Activated naive CD8-positive, alpha-beta T cell (primary cell): ENCODE results near the gene ADRA1B.

Experiments
- H3K27ac Mint-ChIP-seq: one replicate; pipeline ENCODE4 v1.8.0; 2021; ENCODE audit warnings: mixed read lengths
- H3K27me3 Mint-ChIP-seq: one replicate; pipeline ENCODE4 v1.8.0; 2021; ENCODE audit warnings: mixed read lengths
- H3K36me3 Mint-ChIP-seq: one replicate; pipeline ENCODE4 v1.8.0; 2021; ENCODE audit warnings: mixed read lengths
- H3K4me1 Mint-ChIP-seq: one replicate; pipeline ENCODE4 v1.8.0; 2021; ENCODE audit warnings: low read depth, mixed read lengths
- H3K4me3 Mint-ChIP-seq: one replicate; pipeline ENCODE4 v1.8.0; 2021; ENCODE audit warnings: mild to moderate bottlenecking, mixed read lengths
- H3K9me3 Mint-ChIP-seq: one replicate; pipeline ENCODE4 v1.8.0; 2021; ENCODE audit warnings: low read depth, mixed read lengths

ADRA1B gene

GRCh38 chr5:159893040-159893695 lies 23.1 kb upstream of the ADRA1B start:
- no peak overlapping the region for H3K27ac Mint-ChIP-seq
- no peaks in the 10 kb centered on the region for H3K36me3 Mint-ChIP-seq
- H3K27me3 Mint-ChIP-seq, result peaks cover 3% of the 10 kb centered on the region
- H3K9me3 Mint-ChIP-seq, result no peaks in the 10 kb centered on the region
- H3K4me1 Mint-ChIP-seq, result no peaks in the 10 kb centered on the region
- H3K4me3 Mint-ChIP-seq, result no peak overlapping the region

GRCh38 chr5:159894149-159894720 lies 22.0 kb upstream of the ADRA1B start:
- H3K27ac Mint-ChIP-seq, result no peak overlapping the region
- no peak overlapping the region for H3K4me3 Mint-ChIP-seq
- H3K9me3 Mint-ChIP-seq, result no peaks in the 10 kb centered on the region
- H3K36me3 Mint-ChIP-seq, result no peaks in the 10 kb centered on the region
- H3K27me3 Mint-ChIP-seq, result peaks cover 8% of the 10 kb centered on the region
- no peaks in the 10 kb centered on the region for H3K4me1 Mint-ChIP-seq

GRCh38 chr5:159897786-159898393 lies 18.4 kb upstream of the ADRA1B start:
- H3K36me3 Mint-ChIP-seq, result no peaks in the 10 kb centered on the region
- H3K4me3 Mint-ChIP-seq, result no peak overlapping the region
- H3K27ac Mint-ChIP-seq, result no peak overlapping the region
- no peaks in the 10 kb centered on the region for H3K9me3 Mint-ChIP-seq
- no peaks in the 10 kb centered on the region for H3K4me1 Mint-ChIP-seq
- peaks cover 9% of the 10 kb centered on the region for H3K27me3 Mint-ChIP-seq

GRCh38 chr5:159899067-159900049 lies 16.9 kb upstream of the ADRA1B start:
- no peaks in the 10 kb centered on the region for H3K36me3 Mint-ChIP-seq
- no peak overlapping the region for H3K27ac Mint-ChIP-seq
- no peaks in the 10 kb centered on the region for H3K4me1 Mint-ChIP-seq
- no peaks in the 10 kb centered on the region for H3K9me3 Mint-ChIP-seq
- peaks cover 7% of the 10 kb centered on the region for H3K27me3 Mint-ChIP-seq
- H3K4me3 Mint-ChIP-seq, result no peak overlapping the region

GRCh38 chr5:159901308-159901707 lies 15.0 kb upstream of the ADRA1B start:
- H3K9me3 Mint-ChIP-seq, result no peaks in the 10 kb centered on the region
- peaks cover 6% of the 10 kb centered on the region for H3K27me3 Mint-ChIP-seq
- no peaks in the 10 kb centered on the region for H3K36me3 Mint-ChIP-seq
- peaks cover 5% of the 10 kb centered on the region for H3K4me1 Mint-ChIP-seq
- H3K4me3 Mint-ChIP-seq, result no peak overlapping the region
- H3K27ac Mint-ChIP-seq, result no peak overlapping the region

- peaks cover 5% of the 10 kb centered on the region for H3K4me1 Mint-ChIP-seq
- H3K36me3 Mint-ChIP-seq, result no peaks in the 10 kb centered on the region
- H3K9me3 Mint-ChIP-seq, result no peaks in the 10 kb centered on the region
- H3K27me3 Mint-ChIP-seq, result peaks cover 6% of the 10 kb centered on the region
- H3K27ac Mint-ChIP-seq, result no peak overlapping the region
- H3K4me3 Mint-ChIP-seq, result no peak overlapping the region
Observed at GRCh38 chr5:159901772-159902171, 14.5 kb upstream of the ADRA1B start.

GRCh38 chr5:159902444-159903121 lies 13.7 kb upstream of the ADRA1B start:
- H3K4me1 Mint-ChIP-seq, result peaks cover 5% of the 10 kb centered on the region
- H3K9me3 Mint-ChIP-seq, result no peaks in the 10 kb centered on the region
- H3K27ac Mint-ChIP-seq, result no peak overlapping the region
- H3K4me3 Mint-ChIP-seq, result no peak overlapping the region
- no peaks in the 10 kb centered on the region for H3K36me3 Mint-ChIP-seq
- peaks cover 6% of the 10 kb centered on the region for H3K27me3 Mint-ChIP-seq

GRCh38 chr5:159903131-159903530 lies 13.2 kb upstream of the ADRA1B start:
- H3K27ac Mint-ChIP-seq, result no peak overlapping the region
- no peaks in the 10 kb centered on the region for H3K36me3 Mint-ChIP-seq
- H3K9me3 Mint-ChIP-seq, result no peaks in the 10 kb centered on the region
- peaks cover 6% of the 10 kb centered on the region for H3K27me3 Mint-ChIP-seq
- H3K4me3 Mint-ChIP-seq, result no peak overlapping the region
- peaks cover 5% of the 10 kb centered on the region for H3K4me1 Mint-ChIP-seq

GRCh38 chr5:159904874-159905273 lies 11.4 kb upstream of the ADRA1B start:
- Mint-ChIP-seq H3K27ac (no peak overlapping the region), H3K9me3 (no peaks in the 10 kb centered on the region), H3K4me3 (no peak overlapping the region), H3K4me1 (peaks cover 5% of the 10 kb centered on the region), H3K27me3 (peaks cover 2% of the 10 kb centered on the region), H3K36me3 (no peaks in the 10 kb centered on the region)

GRCh38 chr5:159905496-159905895 lies 10.8 kb upstream of the ADRA1B start:
- peaks cover 2% of the 10 kb centered on the region for H3K27me3 Mint-ChIP-seq
- H3K27ac Mint-ChIP-seq, result no peak overlapping the region
- H3K9me3 Mint-ChIP-seq, result no peaks in the 10 kb centered on the region
- no peak overlapping the region for H3K4me3 Mint-ChIP-seq
- H3K36me3 Mint-ChIP-seq, result no peaks in the 10 kb centered on the region
- peaks cover 5% of the 10 kb centered on the region for H3K4me1 Mint-ChIP-seq

GRCh38 chr5:159906463-159906862 lies 9.8 kb upstream of the ADRA1B start:
- H3K27me3 Mint-ChIP-seq, result no peaks in the 10 kb centered on the region
- peaks cover 5% of the 10 kb centered on the region for H3K4me1 Mint-ChIP-seq

GRCh38 chr5:159906943-159907342 lies 9.3 kb upstream of the ADRA1B start:
- Mint-ChIP-seq H3K27me3 (no peaks in the 10 kb centered on the region), H3K9me3 (no peaks in the 10 kb centered on the region), H3K27ac (no peak overlapping the region), H3K4me1 (peaks cover 5% of the 10 kb centered on the region), H3K36me3 (no peaks in the 10 kb centered on the region), H3K4me3 (no peak overlapping the region)

More at GRCh38 chr5:159906463-159906862, 9.8 kb upstream of the ADRA1B start:
- H3K4me3 Mint-ChIP-seq, result no peak overlapping the region
- H3K9me3 Mint-ChIP-seq, result no peaks in the 10 kb centered on the region
- H3K27ac Mint-ChIP-seq, result no peak overlapping the region
- H3K36me3 Mint-ChIP-seq, result no peaks in the 10 kb centered on the region

- Mint-ChIP-seq H3K9me3 (no peaks in the 10 kb centered on the region), H3K4me1 (peaks cover 5% of the 10 kb centered on the region), H3K27ac (no peak overlapping the region), H3K36me3 (no peaks in the 10 kb centered on the region), H3K27me3 (no peaks in the 10 kb centered on the region), H3K4me3 (no peak overlapping the region)
Observed at GRCh38 chr5:159907689-159908590, 8.3 kb upstream of the ADRA1B start.

GRCh38 chr5:159908591-159908940 lies 7.7 kb upstream of the ADRA1B start:
- Mint-ChIP-seq H3K4me3 (no peak overlapping the region), H3K36me3 (no peaks in the 10 kb centered on the region), H3K9me3 (no peaks in the 10 kb centered on the region), H3K4me1 (peaks cover 5% of the 10 kb centered on the region), H3K27ac (no peak overlapping the region), H3K27me3 (peaks cover 3% of the 10 kb centered on the region)
